ENCODE measurements around the gene TACC2.

GRCh38 chr10:122194251-122194650 lies 205.3 kb downstream of the TACC2 start:
- TF ChIP-seq CTCF (conservative IDR thresholded peaks at IDR 0.05; ENCODE audit: low read length) (no peak), EZH2phosphoT487 (IDR thresholded peaks at IDR 0.05; ENCODE audit: borderline replicate concordance, low read depth, low read length) (no peak)

All from OCI-LY7 (cell line).